ENCODE results near the gene NUMBL. TPM values are rescaled to one million over a fixed set of nuclear protein-coding genes. Genes with fewer than 3 reads are reported as not detected.

Gene NUMBL
- total and polyA plus RNA-seq, 2 of the 8 experiments (the other 6 are each of a cell fraction or from before 2014, with no cell fraction given) = 13.5 to 24.8 TPM

DNA sequence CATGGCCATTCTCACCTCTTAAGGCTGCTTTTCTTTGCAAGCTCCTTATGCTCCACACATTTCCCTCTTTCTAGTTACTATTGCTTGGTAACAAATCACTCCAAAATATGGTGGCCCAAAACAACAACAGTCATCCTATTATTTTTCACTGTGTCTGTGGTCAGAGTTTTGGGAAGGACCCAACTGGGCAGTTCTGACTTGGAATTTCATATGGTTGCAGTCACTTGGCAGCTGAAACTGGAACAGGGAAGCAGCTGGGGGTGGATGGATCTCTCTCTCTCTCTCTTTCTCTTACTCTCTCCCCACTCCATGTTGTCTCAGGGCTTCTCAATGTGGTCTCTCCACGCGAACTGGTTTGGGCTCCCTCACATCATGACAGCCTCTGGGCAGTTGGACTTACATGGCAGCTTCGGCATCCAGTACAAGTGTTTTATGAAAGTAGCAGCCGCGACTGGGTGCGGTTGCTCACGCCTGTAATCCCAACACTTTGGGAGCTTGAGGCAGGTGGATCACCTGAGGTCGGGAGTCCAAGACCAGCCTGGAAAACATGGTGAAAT lies 39.6 kb downstream of the NUMBL start (continued):
- TF ChIP-seq, protein P1, sequence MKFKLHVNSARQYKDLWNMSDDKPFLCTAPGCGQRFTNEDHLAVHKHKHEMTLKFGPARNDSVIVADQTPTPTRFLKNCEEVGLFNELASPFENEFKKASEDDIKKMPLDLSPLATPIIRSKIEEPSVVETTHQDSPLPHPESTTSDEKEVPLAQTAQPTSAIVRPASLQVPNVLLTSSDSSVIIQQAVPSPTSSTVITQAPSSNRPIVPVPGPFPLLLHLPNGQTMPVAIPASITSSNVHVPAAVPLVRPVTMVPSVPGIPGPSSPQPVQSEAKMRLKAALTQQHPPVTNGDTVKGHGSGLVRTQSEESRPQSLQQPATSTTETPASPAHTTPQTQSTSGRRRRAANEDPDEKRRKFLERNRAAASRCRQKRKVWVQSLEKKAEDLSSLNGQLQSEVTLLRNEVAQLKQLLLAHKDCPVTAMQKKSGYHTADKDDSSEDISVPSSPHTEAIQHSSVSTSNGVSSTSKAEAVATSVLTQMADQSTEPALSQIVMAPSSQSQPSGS (IDR thresholded peaks at IDR 0.05; ENCODE audit: low read length) = no peak
